ENCODE results near the gene CCDC102A. TPM values are rescaled to one million over a fixed set of nuclear protein-coding genes. Genes with fewer than 3 reads are reported as not detected.
A peak's percentile ranks its signal among the peaks of the same experiment; 100 is the strongest.

The CCDC102A gene
- total and polyA plus RNA-seq, 9 of the 15 experiments (the other 6 are each of a cell fraction or from before 2014, with no cell fraction given), result 0.03 to 4.9 (median 1.4) TPM

- no peak for TF ChIP-seq RFX7 (CRISPR knock-in tag; IDR thresholded peaks at IDR 0.05)
- TF ChIP-seq CBX5 (IDR thresholded peaks at IDR 0.05; ENCODE audit: borderline replicate concordance, low read depth), result no peak
- TF ChIP-seq RBM34 (IDR thresholded peaks at IDR 0.05; ENCODE audit: borderline replicate concordance, insufficient read depth, low read length), result no peak
- peak; percentile 20; the same call in 1 of the 2 replicates for TF ChIP-seq ZNF263 (CRISPR knock-in tag; IDR thresholded peaks at IDR 0.05; ENCODE audit: borderline replicate concordance)
- TF ChIP-seq E4F1 (CRISPR knock-in tag; IDR thresholded peaks at IDR 0.05; ENCODE audit: borderline replicate concordance), result no peak
- no peak for TF ChIP-seq ZNF354B (CRISPR knock-in tag; IDR thresholded peaks at IDR 0.05)
- no peak for TF ChIP-seq SFPQ (IDR thresholded peaks at IDR 0.05; ENCODE audit: low read depth, low read length)
- TF ChIP-seq ZNF644 (tag; IDR thresholded peaks at IDR 0.05; ENCODE audit: low read depth), result no peak
- TF ChIP-seq SRF (CRISPR knock-in tag; IDR thresholded peaks at IDR 0.05), result peak in 1 of 2 experiments; percentile 60; a peak in 1 of 4 replicates
- TF ChIP-seq IRF1 (CRISPR knock-in tag; IDR thresholded peaks at IDR 0.05; ENCODE audit: borderline replicate concordance), result no peak
- no peak for TF ChIP-seq COPS2 (conservative IDR thresholded peaks at IDR 0.05)
These were observed 74.0 kb downstream of the CCDC102A start, which contains the start of gene POLR2C (continued) for GRCh38 chr16:57462209-57462977.

Other genes starting within 250 kb of the CCDC102A start
Only the 7 nearest of the 12 such genes appear.
- 79.2 and 100 TPM in 2 replicates for gene CIAPIN1, start 89.2 kb downstream of the CCDC102A start, total RNA-seq (2014; rRNA removed)
- gene CIAPIN1, start 89.2 kb downstream of the CCDC102A start, total RNA-seq (2014; rRNA removed; fragmentation: Illumina TruSeq; extraction: Trizol), result 78.2 and 83.6 TPM in 2 replicates
- gene CIAPIN1, start 89.2 kb downstream of the CCDC102A start, total RNA-seq (2015; rRNA removed; fragmentation: Illumina TruSeq; extraction: Trizol), result 71.8 and 74.6 TPM in 2 replicates
- gene CIAPIN1, start 89.2 kb downstream of the CCDC102A start, total RNA-seq (2021), result 95.7 and 102 TPM in 2 replicates
- 98.1 and 104 TPM in 2 replicates for gene CIAPIN1, start 89.2 kb downstream of the CCDC102A start, polyA plus RNA-seq (2011; rRNA removed)
- 85.8 and 87.4 TPM in 2 replicates for gene CIAPIN1, start 89.2 kb downstream of the CCDC102A start, polyA plus RNA-seq (2014; fragmentation: Illumina TruSeq; extraction: Trizol)
- 100 to 1,000 TPM; 256 to 263 TPM for gene CIAPIN1, start 89.2 kb downstream of the CCDC102A start, polyA plus RNA-seq (2014; fragmentation: Nextera tagmentation; extraction: Ambion mirVana)
- 68.3 and 72.8 TPM in 2 replicates for gene CIAPIN1, start 89.2 kb downstream of the CCDC102A start, polyA plus RNA-seq (2014; rRNA removed)
- 74.4 and 98.2 TPM in 2 replicates for gene COQ9, start 89.1 kb downstream of the CCDC102A start, total RNA-seq (2014; rRNA removed)
- 62.5 and 65.5 TPM in 2 replicates for gene COQ9, start 89.1 kb downstream of the CCDC102A start, total RNA-seq (2014; rRNA removed; fragmentation: Illumina TruSeq; extraction: Trizol)
- 68.9 and 71.4 TPM in 2 replicates for gene COQ9, start 89.1 kb downstream of the CCDC102A start, total RNA-seq (2015; rRNA removed; fragmentation: Illumina TruSeq; extraction: Trizol)
- gene COQ9, start 89.1 kb downstream of the CCDC102A start, total RNA-seq (2021), result 63.3 and 63.7 TPM in 2 replicates
- 139 and 143 TPM in 2 replicates for gene COQ9, start 89.1 kb downstream of the CCDC102A start, polyA plus RNA-seq (2011; rRNA removed)
- gene COQ9, start 89.1 kb downstream of the CCDC102A start, polyA plus RNA-seq (2014; fragmentation: Illumina TruSeq; extraction: Trizol), result 92.0 and 110 TPM in 2 replicates
- 10 to 100 TPM; 35.0 to 55.2 TPM for gene COQ9, start 89.1 kb downstream of the CCDC102A start, polyA plus RNA-seq (2014; fragmentation: Nextera tagmentation; extraction: Ambion mirVana)
- 84.2 and 102 TPM in 2 replicates for gene COQ9, start 89.1 kb downstream of the CCDC102A start, polyA plus RNA-seq (2014; rRNA removed)
- 131 and 139 TPM in 2 replicates for gene POLR2C, start 73.9 kb downstream of the CCDC102A start, total RNA-seq (2014; rRNA removed)
- gene POLR2C, start 73.9 kb downstream of the CCDC102A start, total RNA-seq (2014; rRNA removed; fragmentation: Illumina TruSeq; extraction: Trizol), result 89.3 and 90.1 TPM in 2 replicates
- 92.3 and 93.9 TPM in 2 replicates for gene POLR2C, start 73.9 kb downstream of the CCDC102A start, total RNA-seq (2015; rRNA removed; fragmentation: Illumina TruSeq; extraction: Trizol)
- gene POLR2C, start 73.9 kb downstream of the CCDC102A start, total RNA-seq (2021), result 77.2 and 84.5 TPM in 2 replicates
- 163 and 170 TPM in 2 replicates for gene POLR2C, start 73.9 kb downstream of the CCDC102A start, polyA plus RNA-seq (2011; rRNA removed)
- gene POLR2C, start 73.9 kb downstream of the CCDC102A start, polyA plus RNA-seq (2014; fragmentation: Illumina TruSeq; extraction: Trizol), result 107 and 131 TPM in 2 replicates
- gene POLR2C, start 73.9 kb downstream of the CCDC102A start, polyA plus RNA-seq (2014; fragmentation: Nextera tagmentation; extraction: Ambion mirVana), result 10 to 100 TPM; 70.3 to 87.4 TPM
- gene POLR2C, start 73.9 kb downstream of the CCDC102A start, polyA plus RNA-seq (2014; rRNA removed), result 97.5 and 108 TPM in 2 replicates
- 14.4 and 18.9 TPM in 2 replicates for gene DOK4, start 50.1 kb downstream of the CCDC102A start, total RNA-seq (2014; rRNA removed)
- 2.3 and 3.2 TPM in 2 replicates for gene DOK4, start 50.1 kb downstream of the CCDC102A start, total RNA-seq (2014; rRNA removed; fragmentation: Illumina TruSeq; extraction: Trizol)
- 8.3 and 9.3 TPM in 2 replicates for gene DOK4, start 50.1 kb downstream of the CCDC102A start, total RNA-seq (2015; rRNA removed; fragmentation: Illumina TruSeq; extraction: Trizol)
- gene DOK4, start 50.1 kb downstream of the CCDC102A start, total RNA-seq (2021), result 11.0 and 11.4 TPM in 2 replicates
- 10.8 and 11.3 TPM in 2 replicates for gene DOK4, start 50.1 kb downstream of the CCDC102A start, polyA plus RNA-seq (2011; rRNA removed)
- gene DOK4, start 50.1 kb downstream of the CCDC102A start, polyA plus RNA-seq (2014; fragmentation: Illumina TruSeq; extraction: Trizol), result 6.5 and 9.5 TPM in 2 replicates
- gene DOK4, start 50.1 kb downstream of the CCDC102A start, polyA plus RNA-seq (2014; fragmentation: Nextera tagmentation; extraction: Ambion mirVana), result under 1 TPM; 0.10 TPM
- 12.4 and 16.4 TPM in 2 replicates for gene DOK4, start 50.1 kb downstream of the CCDC102A start, polyA plus RNA-seq (2014; rRNA removed)
- gene ADGRG5, start 6.1 kb upstream of the CCDC102A start, total RNA-seq (2014; rRNA removed), result 0.08 and 0.09 TPM in 2 replicates
- gene ADGRG5, start 6.1 kb upstream of the CCDC102A start, total RNA-seq (2014; rRNA removed; fragmentation: Illumina TruSeq; extraction: Trizol), result 0.07 TPM in 1 of 2 replicates, not detected in the other
- gene ADGRG5, start 6.1 kb upstream of the CCDC102A start, total RNA-seq (2015; rRNA removed; fragmentation: Illumina TruSeq; extraction: Trizol), result 0.14 and 0.30 TPM in 2 replicates
- 0.09 and 0.27 TPM in 2 replicates for gene ADGRG5, start 6.1 kb upstream of the CCDC102A start, total RNA-seq (2021)
- 0.01 and 0.11 TPM in 2 replicates for gene ADGRG5, start 6.1 kb upstream of the CCDC102A start, polyA plus RNA-seq (2011; rRNA removed)
- gene ADGRG5, start 6.1 kb upstream of the CCDC102A start, polyA plus RNA-seq (2014; fragmentation: Illumina TruSeq; extraction: Trizol), result 0.08 and 0.10 TPM in 2 replicates
- gene ADGRG5, start 6.1 kb upstream of the CCDC102A start, polyA plus RNA-seq (2014; fragmentation: Nextera tagmentation; extraction: Ambion mirVana), result under 1 TPM; 0.01 to 0.39 TPM
- gene ADGRG5, start 6.1 kb upstream of the CCDC102A start, polyA plus RNA-seq (2014; rRNA removed), result 0.04 and 0.15 TPM in 2 replicates
- gene ADGRG1, start 92.1 kb upstream of the CCDC102A start, total RNA-seq (2014; rRNA removed), result not detected in 2 replicates
- gene ADGRG1, start 92.1 kb upstream of the CCDC102A start, total RNA-seq (2014; rRNA removed; fragmentation: Illumina TruSeq; extraction: Trizol), result not detected in 2 replicates
- gene ADGRG1, start 92.1 kb upstream of the CCDC102A start, total RNA-seq (2015; rRNA removed; fragmentation: Illumina TruSeq; extraction: Trizol), result not detected in 2 replicates
- gene ADGRG1, start 92.1 kb upstream of the CCDC102A start, total RNA-seq (2021), result 0.31 TPM in 1 of 2 replicates, not detected in the other
- gene ADGRG1, start 92.1 kb upstream of the CCDC102A start, polyA plus RNA-seq (2011; rRNA removed), result 0.04 and 0.57 TPM in 2 replicates
- gene ADGRG1, start 92.1 kb upstream of the CCDC102A start, polyA plus RNA-seq (2014; fragmentation: Illumina TruSeq; extraction: Trizol), result 0.16 and 0.29 TPM in 2 replicates
- not detected for gene ADGRG1, start 92.1 kb upstream of the CCDC102A start, polyA plus RNA-seq (2014; fragmentation: Nextera tagmentation; extraction: Ambion mirVana)
- 0.34 TPM in 1 of 2 replicates, not detected in the other for gene ADGRG1, start 92.1 kb upstream of the CCDC102A start, polyA plus RNA-seq (2014; rRNA removed)
- gene ADGRG3, start 131.7 kb upstream of the CCDC102A start, total RNA-seq (2014; rRNA removed), result not detected in 2 replicates
- 0.16 TPM in 1 of 2 replicates, not detected in the other for gene ADGRG3, start 131.7 kb upstream of the CCDC102A start, total RNA-seq (2014; rRNA removed; fragmentation: Illumina TruSeq; extraction: Trizol)
- gene ADGRG3, start 131.7 kb upstream of the CCDC102A start, total RNA-seq (2015; rRNA removed; fragmentation: Illumina TruSeq; extraction: Trizol), result 0.08 TPM in 1 of 2 replicates, not detected in the other
- gene ADGRG3, start 131.7 kb upstream of the CCDC102A start, total RNA-seq (2021), result 0.09 and 0.16 TPM in 2 replicates
- 0.13 and 0.18 TPM in 2 replicates for gene ADGRG3, start 131.7 kb upstream of the CCDC102A start, polyA plus RNA-seq (2011; rRNA removed)
- 0.09 and 0.10 TPM in 2 replicates for gene ADGRG3, start 131.7 kb upstream of the CCDC102A start, polyA plus RNA-seq (2014; fragmentation: Illumina TruSeq; extraction: Trizol)
- gene ADGRG3, start 131.7 kb upstream of the CCDC102A start, polyA plus RNA-seq (2014; fragmentation: Nextera tagmentation; extraction: Ambion mirVana), result under 1 TPM; 0.10 to 0.30 TPM
- 0.24 and 0.52 TPM in 2 replicates for gene ADGRG3, start 131.7 kb upstream of the CCDC102A start, polyA plus RNA-seq (2014; rRNA removed)

Data from K562 (cell line).